ENCODE data around the gene ZACN.
"Not testable (repeated sequence)": the region's sequence is repeated elsewhere in the genome, so short reads cannot be mapped to it uniquely, and the experiment has no call there.

ZACN gene

DNA sequence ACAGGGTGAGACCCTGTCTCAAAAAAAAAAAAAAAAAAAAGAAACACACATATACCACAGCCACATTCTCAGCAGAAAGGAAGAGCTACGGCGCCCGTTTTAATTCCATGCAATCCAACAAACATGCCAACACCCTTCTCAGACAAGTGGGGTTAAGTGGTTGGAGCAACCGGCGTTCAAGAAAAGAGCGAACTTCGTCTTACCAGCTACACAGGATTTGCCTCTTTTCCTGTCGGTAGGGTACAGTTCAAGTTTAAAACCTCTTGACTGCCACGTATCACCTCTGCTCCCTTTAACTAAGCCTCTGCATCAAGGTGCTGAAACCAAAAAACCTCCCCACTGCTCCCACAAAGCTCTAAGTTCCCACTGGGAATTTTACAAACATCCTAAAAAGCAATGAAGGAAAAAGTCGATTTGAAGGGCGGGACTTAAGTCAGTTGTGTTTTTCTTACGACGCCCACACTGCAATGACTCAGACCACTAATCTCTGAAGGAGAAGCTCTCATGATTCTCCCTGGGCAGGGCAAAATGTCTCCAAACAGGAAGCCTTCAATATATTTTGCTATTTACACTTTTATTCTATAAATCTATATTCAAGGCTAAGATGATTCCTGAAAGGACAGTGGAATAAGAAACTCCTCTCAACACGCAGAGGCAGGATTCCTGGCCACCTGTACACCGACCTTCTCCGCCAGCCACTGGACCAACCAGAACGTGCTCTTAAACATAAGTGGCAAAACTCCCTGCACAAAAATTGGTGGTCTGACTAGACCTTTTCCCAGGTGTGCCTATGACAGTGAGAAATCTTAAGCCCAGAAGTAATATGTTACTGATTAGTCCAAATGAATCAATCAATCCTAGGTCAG is 25.5 kb upstream of the ZACN start:
- peak; percentile 50 for DNase-seq (ENCODE audit: low spot score)
- no peak for FAIRE-seq

DNA sequence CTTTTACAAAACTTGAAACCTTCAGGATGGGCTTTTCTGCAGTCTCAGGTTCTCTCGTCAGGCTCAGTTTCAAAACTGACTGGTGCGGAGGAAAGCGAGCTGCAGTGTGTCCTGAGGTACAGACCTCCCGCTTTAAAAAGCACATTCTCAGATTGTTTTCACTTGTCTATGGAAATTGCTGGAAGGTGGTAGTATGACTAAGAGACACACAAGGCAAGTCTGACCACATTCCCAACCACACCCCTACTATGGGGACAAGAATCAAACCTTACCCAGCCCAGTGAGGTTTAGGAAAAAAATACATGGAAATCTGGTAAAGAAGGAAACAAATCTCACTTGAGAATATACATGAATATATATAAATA is 24.9 kb upstream of the ZACN start:
- FAIRE-seq (no peak), DNase-seq (ENCODE audit: low spot score) (peak; percentile 53)

DNA sequence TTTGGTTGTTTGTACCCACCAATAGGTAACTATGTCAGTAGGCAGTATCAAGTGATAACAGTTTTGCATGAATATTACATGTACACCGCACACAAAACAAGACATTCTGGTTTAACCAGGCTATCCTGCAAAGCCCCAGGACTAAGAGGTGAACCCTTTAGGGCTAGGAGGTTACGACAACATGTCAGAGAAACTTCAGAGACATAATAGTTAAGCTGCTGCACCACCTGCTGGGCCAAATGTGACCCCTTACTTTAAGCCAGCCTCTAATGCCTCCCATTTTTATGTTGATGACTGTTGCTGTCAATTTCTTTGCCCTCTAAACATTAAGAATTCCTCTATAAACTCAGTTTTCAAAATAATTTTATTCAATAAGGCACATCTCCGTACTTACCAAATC is 22.1 kb upstream of the ZACN start:
- FAIRE-seq = no peak
- DNase-seq (ENCODE audit: low spot score) = no peak

DNA sequence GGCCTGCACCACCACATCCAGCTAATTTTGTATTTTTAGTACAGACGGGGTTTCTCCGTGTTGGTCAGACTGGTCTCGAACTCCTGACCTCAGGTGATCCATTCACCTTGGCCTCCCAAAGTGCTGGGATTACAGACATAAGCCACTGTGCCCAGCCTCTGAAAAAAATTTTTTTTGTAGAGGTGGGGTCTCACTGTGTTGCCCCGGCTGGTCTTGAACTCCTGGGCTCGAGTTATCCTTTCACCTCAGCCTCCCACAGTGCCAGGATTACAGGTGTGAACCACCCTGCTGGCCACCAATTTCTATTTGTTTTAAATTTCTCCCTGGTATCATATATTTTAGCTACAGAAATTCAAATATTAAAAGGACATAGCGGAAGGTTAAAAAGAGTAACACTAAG is 20.7 kb upstream of the ZACN start:
- not testable (repeated sequence) for DNase-seq (ENCODE audit: low spot score); FAIRE-seq

DNA sequence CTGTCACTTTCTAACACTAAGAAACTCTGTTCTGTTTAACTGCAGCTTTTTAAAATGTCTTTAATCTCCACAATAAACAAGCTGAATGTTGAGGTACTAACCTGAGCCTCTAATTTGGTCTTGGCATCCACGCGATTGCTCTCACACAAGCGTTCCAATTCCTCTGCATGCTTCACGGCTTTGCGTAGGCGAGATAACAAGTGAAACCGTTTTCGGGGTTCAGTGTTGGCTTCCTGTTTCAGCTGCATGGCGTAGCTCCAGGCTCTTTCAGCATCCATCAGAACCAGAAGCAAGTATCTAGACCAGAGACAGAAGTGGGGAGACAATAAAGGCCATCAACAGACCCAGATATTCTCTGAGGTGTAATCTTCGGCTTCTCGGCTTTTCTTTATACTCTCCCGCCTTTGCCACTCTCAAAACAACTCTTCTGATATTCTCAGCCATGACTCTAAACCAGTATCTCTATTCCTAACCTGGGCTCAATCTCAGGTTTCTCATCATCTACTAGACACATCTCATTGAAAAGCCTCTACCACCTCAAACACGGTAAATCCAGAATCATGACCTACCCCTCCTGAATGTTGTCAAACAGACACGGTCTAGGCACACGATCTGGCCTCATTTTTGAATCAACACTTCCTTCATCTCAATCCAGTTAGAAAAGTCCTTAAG is 15.0 kb upstream of the ZACN start:
- no peak for FAIRE-seq
- no peak for DNase-seq (ENCODE audit: low spot score)

DNA sequence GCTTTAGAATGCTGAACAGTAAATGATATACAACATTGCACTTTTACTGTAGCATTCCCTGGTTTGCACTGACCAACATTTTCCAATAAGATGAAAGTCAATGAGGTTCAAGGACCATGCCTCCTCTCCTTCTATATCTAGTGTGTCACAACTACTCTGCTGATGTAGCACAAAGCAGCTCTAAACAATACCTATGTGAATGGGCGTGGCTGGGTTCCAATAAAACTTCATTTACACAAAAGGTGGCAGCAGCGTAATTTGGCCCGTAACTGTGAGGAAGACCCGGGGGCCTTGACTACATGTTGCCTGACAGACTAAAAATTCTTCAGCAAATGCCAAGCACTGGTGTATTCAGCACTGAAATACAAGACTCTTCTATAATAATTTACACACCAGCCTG is 13.2 kb upstream of the ZACN start:
- DNase-seq (ENCODE audit: low spot score) (no peak), FAIRE-seq (no peak)

DNA sequence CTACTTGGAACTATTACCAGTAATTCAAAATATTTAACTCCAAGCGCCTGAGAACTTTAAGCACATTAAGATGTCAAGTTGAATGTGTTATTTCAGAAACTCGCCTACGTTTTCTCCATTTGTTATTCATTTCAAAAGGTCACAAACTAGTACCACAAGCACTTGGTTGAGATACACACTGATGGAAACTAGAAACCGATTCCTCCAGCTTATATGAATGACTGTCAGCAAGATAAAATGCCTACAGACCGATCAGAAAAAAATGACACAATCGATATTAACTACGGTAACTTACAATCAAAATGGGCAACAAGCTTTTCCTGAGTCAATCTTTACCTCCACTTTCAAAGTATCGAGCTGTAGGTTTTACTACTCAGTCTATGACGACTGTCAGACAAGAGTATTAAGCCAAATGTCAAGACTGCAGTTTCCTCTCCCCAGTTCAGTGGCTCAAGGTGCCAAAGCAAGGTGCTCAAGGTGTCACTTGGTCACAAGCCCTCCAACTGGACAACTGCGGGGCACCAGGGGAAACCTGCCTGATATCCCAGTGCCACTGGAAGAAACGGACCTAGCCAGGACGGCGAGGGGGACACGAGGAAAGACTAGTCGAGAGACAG is 7.3 kb upstream of the ZACN start:
- DNase-seq (ENCODE audit: low spot score) = no peak
- FAIRE-seq = no peak

DNA sequence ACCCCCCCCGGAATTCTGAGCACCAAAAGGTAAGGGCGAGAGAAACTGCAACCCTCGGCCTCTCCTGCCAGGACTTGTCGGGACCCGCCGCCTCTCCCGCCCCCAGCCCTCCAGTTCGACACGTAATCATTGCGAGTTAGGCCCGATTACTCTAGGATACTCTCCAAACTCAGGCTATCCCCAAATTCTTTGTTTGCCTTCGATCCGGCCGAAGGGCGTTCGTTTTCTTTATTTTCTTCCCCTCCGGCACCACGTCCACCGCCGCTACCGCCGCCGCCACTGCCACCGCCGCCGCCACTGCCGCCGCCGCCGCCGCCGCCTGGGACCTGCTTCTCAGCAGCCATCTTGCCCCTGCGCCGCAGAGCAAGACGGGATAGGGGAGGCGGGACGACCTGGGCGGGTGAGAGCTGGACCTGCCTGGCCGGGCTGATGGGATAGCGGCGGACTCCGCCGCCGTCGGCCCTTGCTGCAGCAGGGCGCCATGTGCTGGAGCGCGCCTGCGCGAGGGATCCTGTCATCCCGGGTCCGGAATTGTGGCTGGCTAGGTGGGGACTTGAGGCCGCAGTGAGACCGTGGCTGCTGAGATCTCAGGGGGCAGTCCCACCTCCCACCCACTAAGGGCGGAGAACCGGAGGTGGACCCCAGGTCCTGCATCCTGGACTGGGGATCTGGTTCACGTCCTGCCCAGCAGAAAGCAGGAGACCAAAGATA is 6.7 kb upstream of the ZACN start, which contains the start of gene SRP68:
SRP68 (minus strand) TSS at position 370 of the 711 bp plus-strand sequence; CDS start at position 344, 26 bp downstream.
- FAIRE-seq (peak; percentile 99), DNase-seq (ENCODE audit: low spot score) (peak; percentile 99)

DNA sequence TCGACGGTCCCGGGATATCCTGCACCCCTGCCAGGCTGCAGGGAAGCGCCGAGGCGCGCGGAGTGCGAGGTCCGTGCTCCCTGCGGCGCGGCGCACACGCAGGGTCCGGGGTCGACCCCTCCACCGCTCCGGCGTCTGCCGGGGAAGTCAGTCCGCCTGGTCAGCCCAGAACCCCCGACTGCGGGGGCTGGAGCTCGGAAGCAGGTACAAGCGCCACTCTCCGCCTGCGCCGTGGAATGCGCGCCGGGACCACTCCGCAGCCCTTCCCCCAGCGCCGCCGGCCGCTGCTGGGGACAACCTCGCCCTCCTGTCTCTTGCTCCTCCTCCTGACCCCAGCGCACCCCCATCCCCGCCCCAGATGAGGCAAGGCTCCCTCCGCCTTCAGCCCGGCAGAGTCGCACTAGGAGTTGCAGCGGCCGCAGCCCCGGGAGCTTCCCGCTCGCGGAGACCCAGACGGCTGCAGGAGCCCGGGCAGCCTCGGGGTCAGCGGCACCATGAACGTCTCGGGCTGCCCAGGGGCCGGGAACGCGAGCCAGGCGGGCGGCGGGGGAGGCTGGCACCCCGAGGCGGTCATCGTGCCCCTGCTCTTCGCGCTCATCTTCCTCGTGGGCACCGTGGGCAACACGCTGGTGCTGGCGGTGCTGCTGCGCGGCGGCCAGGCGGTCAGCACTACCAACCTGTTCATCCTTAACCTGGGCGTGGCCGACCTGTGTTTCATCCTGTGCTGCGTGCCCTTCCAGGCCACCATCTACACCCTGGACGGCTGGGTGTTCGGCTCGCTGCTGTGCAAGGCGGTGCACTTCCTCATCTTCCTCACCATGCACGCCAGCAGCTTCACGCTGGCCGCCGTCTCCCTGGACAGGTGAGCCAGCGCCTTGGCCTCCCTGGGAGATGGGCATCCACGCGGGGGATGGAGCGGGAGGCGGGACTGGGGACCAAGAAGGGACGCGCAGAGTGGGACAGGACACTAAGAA is 4.3 kb upstream of the ZACN start, which contains the start of gene GALR2:
GALR2 (plus strand) TSS at position 392 of the 974 bp plus-strand sequence; CDS start at position 495, 103 bp downstream.
- DNase-seq (ENCODE audit: low spot score) (no peak), FAIRE-seq (peak; percentile 61)

DNA sequence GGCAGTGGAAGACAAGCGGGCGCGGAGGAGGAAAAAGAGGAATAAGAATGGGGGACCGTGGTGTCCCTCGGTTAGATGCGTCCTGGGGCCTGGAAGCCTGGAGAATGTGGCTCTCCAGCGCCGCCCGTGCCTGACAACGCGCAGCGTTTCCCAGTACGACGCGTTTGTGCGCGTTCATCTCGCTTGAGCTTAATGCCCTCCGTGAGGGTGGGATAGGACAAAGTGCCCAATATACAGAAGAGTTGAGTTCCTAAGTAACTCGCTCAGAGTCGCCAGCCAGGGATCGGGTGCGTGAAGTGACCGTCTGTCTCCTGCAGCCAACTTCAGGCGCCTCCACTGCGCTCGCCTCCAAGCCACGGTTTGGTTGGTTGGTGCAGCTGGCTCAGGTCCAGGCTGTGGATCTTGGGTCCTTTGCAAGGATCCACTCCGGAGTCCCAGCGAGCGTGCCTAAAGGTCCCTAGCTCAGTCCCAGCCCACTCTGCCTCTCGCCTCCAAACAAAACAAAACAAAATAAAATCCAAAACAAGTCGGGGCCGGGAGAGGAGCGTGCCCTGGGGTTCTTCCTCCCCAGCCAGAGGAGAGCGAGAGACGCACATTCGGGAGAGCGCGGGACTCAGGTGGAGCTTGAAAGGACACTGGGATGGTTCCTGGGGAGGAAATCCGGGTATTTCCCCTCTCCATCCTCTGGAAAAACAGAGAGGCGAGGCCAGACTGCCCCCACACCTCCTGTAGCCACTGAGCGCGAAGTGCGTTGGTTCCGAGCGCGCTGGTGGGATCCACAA is 3.4 kb upstream of the ZACN start:
- FAIRE-seq (no peak), DNase-seq (ENCODE audit: low spot score) (peak; percentile 51)

DNA sequence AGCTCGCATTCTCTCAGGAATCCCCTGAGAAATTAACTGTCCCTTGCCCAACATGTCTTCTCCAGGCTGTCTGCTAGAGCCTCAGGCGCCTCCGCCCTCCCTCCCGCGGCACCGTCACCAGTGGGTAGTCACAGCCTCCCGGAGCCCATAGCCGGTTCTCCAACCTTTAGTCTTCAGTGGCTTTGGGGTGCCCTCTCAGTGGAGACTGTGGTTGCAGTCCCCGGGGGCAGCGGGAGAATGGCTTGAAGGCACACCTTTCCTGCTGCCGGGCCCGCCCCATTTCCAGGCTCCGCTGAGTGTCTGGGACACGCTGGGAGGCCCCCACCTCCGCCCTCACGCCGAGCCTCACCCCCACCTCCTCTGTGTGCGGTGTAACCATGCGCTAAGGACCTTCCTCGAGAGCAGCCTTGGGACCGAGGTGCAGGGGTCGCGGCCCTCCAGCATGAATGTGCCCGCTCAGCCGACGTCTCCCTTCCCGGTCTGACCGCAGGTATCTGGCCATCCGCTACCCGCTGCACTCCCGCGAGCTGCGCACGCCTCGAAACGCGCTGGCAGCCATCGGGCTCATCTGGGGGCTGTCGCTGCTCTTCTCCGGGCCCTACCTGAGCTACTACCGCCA is 2.7 kb upstream of the ZACN start:
- no peak for FAIRE-seq
- no peak for DNase-seq (ENCODE audit: low spot score)

DNA sequence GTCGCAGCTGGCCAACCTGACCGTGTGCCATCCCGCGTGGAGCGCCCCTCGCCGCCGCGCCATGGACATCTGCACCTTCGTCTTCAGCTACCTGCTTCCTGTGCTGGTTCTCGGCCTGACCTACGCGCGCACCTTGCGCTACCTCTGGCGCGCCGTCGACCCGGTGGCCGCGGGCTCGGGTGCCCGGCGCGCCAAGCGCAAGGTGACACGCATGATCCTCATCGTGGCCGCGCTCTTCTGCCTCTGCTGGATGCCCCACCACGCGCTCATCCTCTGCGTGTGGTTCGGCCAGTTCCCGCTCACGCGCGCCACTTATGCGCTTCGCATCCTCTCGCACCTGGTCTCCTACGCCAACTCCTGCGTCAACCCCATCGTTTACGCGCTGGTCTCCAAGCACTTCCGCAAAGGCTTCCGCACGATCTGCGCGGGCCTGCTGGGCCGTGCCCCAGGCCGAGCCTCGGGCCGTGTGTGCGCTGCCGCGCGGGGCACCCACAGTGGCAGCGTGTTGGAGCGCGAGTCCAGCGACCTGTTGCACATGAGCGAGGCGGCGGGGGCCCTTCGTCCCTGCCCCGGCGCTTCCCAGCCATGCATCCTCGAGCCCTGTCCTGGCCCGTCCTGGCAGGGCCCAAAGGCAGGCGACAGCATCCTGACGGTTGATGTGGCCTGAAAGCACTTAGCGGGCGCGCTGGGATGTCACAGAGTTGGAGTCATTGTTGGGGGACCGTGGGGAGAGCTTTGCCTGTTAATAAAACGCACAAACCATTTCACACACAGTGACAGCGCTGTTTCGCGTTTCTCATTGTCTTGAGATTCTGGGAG is 2.0 kb upstream of the ZACN start:
- FAIRE-seq (peak; percentile 80), DNase-seq (ENCODE audit: low spot score) (no peak)

DNA sequence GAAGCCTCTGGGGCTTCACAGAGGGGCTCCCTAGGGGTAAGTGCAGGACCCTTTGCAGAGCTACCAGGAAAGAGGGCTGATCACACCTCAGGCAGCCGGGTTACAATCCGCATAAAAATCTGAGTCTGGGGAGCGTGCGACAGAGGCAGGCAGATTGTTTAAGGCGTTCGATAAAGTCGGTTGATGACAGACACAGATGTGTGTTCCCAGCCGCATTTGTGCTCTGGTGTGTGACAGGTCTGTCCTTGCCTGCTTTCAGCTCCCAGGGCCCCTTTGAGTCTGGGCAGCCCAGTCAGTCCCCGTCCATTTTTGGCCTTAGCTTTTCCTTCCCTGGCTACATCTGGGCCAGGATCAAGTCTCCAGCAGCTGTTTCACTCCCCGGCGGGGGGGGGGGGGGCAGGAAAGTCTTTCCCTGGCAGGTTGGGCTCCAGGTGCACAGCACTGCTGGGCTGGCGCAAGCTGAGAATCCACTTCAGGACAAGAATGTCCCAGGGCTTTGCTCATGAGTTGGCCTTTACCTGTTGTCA is 1.3 kb upstream of the ZACN start:
- peak; percentile 68 for FAIRE-seq
- peak; percentile 31 for DNase-seq (ENCODE audit: low spot score)

DNA sequence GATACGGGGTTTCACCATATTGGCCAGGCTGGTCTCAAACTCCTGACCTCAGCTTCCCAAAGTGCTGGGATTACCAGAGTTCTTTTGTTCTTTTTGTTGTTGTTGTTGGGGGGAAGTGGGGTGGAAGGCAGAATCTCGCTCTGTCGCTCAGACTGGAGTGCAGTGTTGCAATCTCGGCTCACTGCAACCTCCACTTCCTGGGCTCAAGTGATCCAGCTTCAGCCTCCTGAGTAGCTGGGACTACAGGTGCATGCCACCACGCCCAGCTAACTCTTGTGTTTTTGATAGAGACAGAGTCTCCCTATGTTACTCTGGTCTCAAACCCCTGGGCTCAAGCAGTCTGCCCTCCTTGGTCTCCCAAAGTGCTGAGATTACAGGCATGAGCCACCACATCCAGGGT is 612 bp upstream of the ZACN start:
- not testable (repeated sequence) for DNase-seq (ENCODE audit: low spot score); FAIRE-seq

DNA sequence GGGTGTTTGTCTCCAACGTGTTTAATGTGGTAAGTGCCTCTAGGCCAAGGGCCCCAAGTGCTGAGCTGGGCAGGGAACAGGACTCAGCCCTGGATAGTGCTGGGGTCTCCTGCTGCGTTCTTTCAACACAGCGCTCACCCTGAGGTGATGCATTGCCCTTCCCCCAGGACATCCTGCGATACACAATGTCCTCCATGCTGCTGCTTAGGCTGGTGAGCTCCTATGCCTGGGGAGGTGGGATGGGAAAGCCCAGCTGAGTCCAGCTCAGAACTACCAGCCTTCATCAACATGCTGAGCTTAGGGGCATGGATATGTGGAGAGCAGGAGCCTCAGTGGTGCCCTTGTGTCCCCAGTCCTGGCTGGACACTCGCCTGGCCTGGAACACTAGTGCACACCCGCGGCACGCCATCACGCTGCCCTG is 563 bp downstream of the ZACN start:
- FAIRE-seq (peak; percentile 74), DNase-seq (ENCODE audit: low spot score) (peak; percentile 24)

DNA sequence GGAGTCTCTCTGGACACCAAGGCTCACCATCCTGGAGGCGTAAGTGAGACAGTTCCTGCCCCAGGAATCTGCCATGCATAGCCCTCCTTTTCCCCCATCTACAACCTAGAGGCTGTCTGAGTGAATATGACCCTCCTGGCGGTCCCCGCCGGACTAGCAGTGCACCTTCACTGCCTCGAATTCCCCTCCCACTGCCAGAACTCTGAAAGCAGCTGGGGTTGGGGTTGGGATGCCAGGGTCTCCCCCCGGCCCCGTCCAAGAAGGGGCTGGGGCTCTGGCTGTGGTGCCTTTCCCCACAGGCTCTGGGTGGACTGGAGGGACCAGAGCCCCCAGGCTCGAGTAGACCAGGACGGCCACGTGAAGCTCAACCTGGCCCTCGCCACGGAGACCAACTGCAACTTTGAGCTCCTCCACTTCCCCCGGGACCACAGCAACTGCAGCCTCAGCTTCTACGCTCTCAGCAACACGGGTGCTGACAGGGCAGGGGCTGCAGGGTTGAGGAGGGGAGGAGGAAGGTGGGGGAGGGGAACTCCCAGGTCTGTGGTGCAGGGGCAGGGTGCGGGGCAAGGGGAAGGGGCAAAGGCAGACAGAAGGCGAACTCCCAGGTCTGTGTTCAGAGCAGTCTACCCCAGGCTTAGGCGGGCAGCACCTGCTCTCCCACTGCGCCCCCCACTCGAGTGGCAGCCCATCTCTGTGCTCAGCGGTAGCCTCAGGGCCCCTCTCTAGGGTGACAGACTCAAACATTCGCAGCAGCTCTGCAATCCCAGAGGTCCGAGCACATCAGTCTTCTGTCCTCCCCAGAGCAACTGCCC is 1.2 kb downstream of the ZACN start:
- DNase-seq (ENCODE audit: low spot score) = no peak
- FAIRE-seq = peak; percentile 23

DNA sequence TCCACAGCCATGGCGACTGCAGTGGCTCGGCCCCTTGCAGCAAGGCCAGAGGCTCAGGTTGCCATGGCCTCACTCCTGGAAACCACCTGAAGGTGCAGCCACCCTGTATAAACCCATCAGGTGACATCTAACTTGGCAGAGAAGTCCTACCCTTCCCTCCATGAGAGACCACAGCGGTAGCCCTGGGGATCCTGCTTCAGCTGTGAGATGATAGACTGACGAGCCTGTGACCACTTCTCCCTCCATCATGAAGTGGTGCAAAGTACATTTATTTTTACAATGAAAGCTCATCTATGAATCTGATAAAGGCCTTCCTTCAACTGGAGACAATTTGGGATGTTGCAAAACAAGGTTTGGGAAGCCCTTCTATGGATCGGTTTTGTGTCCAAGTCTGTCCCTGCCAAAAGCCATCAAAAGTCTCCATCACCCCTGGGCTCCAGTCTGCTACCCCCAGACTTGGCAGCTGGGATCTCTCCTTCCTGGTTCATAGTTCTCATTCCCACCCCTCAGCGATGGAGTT is 1.8 kb downstream of the ZACN start:
- DNase-seq (ENCODE audit: low spot score) = no peak
- no peak for FAIRE-seq
